Liver (tissue), 9 donors: Measurements from ENCODE around the gene THAP10. TPM values are rescaled to one million over a fixed set of nuclear protein-coding genes. Genes with fewer than 3 reads are reported as not detected.

Experiments used
- DNase-seq: peaks from one replicate; pipeline ENCODE4 v3.0.0-alpha.2; 2017; ENCODE audit warnings: low spot score
- H3K27ac ChIP-seq, 2 donors: one replicate each; pipeline ENCODE4 v1.7.0; 2013; ENCODE audit warnings: inconsistent platforms in 2 of 2, low read length in 2 of 2, control low read depth in 1 of 2, low read depth in 1 of 2, mild to moderate bottlenecking in 1 of 2
- H3K27me3 ChIP-seq, 4 donors: one replicate each; pipeline versions ENCODE4 v1.6.1 to v1.7.0; 2013; ENCODE audit warnings: low read length in 3 of 4, inconsistent platforms in 1 of 4, mild to moderate bottlenecking in 1 of 4, moderate library complexity in 1 of 4; ENCODE audit not compliant: control insufficient read depth in 4 of 4, insufficient read depth in 4 of 4
- H3K36me3 ChIP-seq, 4 donors: one replicate each; pipeline versions ENCODE4 v1.6.1 to v1.7.0; 2013; ENCODE audit warnings: low read length in 3 of 4, mild to moderate bottlenecking in 3 of 4, low read depth in 1 of 4, moderate library complexity in 1 of 4; ENCODE audit not compliant: control insufficient read depth in 4 of 4, insufficient read depth in 3 of 4
- H3K4me1 ChIP-seq, 4 donors: one replicate each; pipeline versions ENCODE4 v1.6.1 to v1.7.0; 2013; ENCODE audit warnings: low read length in 3 of 4, mild to moderate bottlenecking in 3 of 4, moderate library complexity in 1 of 4; ENCODE audit not compliant: control insufficient read depth in 4 of 4, insufficient read depth in 4 of 4
- H3K4me3 ChIP-seq, 3 donors: one replicate each; pipeline versions ENCODE4 v1.6.1 to v1.7.0; 2013; ENCODE audit warnings: low read length in 3 of 3, control low read depth in 1 of 3, low read depth in 1 of 3, mild to moderate bottlenecking in 1 of 3
- H3K9ac ChIP-seq, 2 donors: one replicate each; pipeline ENCODE4 v1.7.0; 2013; ENCODE audit warnings: low read length in 2 of 2, mild to moderate bottlenecking in 2 of 2, moderate library complexity in 2 of 2, control low read depth in 1 of 2, low read depth in 1 of 2
- H3K9me3 ChIP-seq, 4 donors: one replicate each; pipeline versions ENCODE4 v1.6.1 to v1.7.0; 2013; ENCODE audit warnings: low read length in 3 of 4; ENCODE audit not compliant: control insufficient read depth in 4 of 4
- ATF3 ChIP-seq: IDR thresholded peaks from 2 replicates; pipeline ENCODE4 v1.6.1; 2016; ENCODE audit warnings: antibody characterized with exemption
- CTCF ChIP-seq: fragments of 150-350 bp; IDR thresholded peaks from 2 replicates; pipeline ENCODE4 v1.5.1; 2017; ENCODE audit warnings: improper control_type of control experiment, low read depth, low read length; ENCODE audit not compliant: missing input control
- EGR1 ChIP-seq, 2 donors: IDR thresholded peaks; 2 replicates each; pipeline ENCODE4 v1.6.1; 2016 to 2018; ENCODE audit warnings: antibody characterized with exemption in 2 of 2, low read depth in 2 of 2
- FOXA1 ChIP-seq: IDR thresholded peaks from 2 replicates; pipeline ENCODE4 v1.6.1; 2016; ENCODE audit warnings: antibody characterized with exemption
- FOXA2 ChIP-seq: IDR thresholded peaks from 2 replicates; pipeline ENCODE4 v1.6.1; 2016; ENCODE audit warnings: antibody characterized with exemption
- GABPA ChIP-seq, 2 donors: IDR thresholded peaks in 1 of 2; conservative IDR thresholded peaks in 1 of 2; 2 replicates each; pipeline ENCODE4 v1.6.1; 2016; ENCODE audit warnings: antibody characterized with exemption in 2 of 2, mild to moderate bottlenecking in 1 of 2, moderate library complexity in 1 of 2
- HNF4A ChIP-seq, 2 donors: conservative IDR thresholded peaks; 2 replicates each; pipeline ENCODE4 v1.6.1; 2016; ENCODE audit warnings: antibody characterized with exemption in 2 of 2, mild to moderate bottlenecking in 2 of 2
- HNF4G ChIP-seq: IDR thresholded peaks from 2 replicates; pipeline ENCODE4 v1.6.1; 2016; ENCODE audit warnings: antibody characterized with exemption
- JUND ChIP-seq, 2 donors: IDR thresholded peaks; 2 replicates each; pipeline ENCODE4 v1.6.1; 2016; ENCODE audit warnings: antibody characterized with exemption in 2 of 2
- MAX ChIP-seq: IDR thresholded peaks from 2 replicates; pipeline ENCODE4 v1.6.1; 2016; ENCODE audit warnings: antibody characterized with exemption
- NR2F2 ChIP-seq: IDR thresholded peaks from 2 replicates; pipeline ENCODE4 v1.6.1; 2016; ENCODE audit warnings: antibody characterized with exemption
- RAD21 ChIP-seq, 2 donors: IDR thresholded peaks; 2 replicates each; pipeline ENCODE4 v1.6.1; 2016; ENCODE audit warnings: antibody characterized with exemption in 2 of 2, mild to moderate bottlenecking in 2 of 2
- REST ChIP-seq: IDR thresholded peaks from 2 replicates; pipeline ENCODE4 v1.6.1; 2016; ENCODE audit warnings: antibody characterized with exemption, mild to moderate bottlenecking
- RXRA ChIP-seq, 2 donors: IDR thresholded peaks; 2 replicates each; pipeline ENCODE4 v1.6.1; 2017 to 2018; ENCODE audit warnings: antibody characterized with exemption in 2 of 2, mild to moderate bottlenecking in 1 of 2
- SP1 ChIP-seq: IDR thresholded peaks from 2 replicates; pipeline ENCODE4 v1.6.1; 2018; ENCODE audit warnings: antibody characterized with exemption, mild to moderate bottlenecking
- TAF1 ChIP-seq: conservative IDR thresholded peaks from 2 replicates; pipeline ENCODE4 v1.6.1; 2016; ENCODE audit warnings: antibody characterized with exemption, mild to moderate bottlenecking
- YY1 ChIP-seq: IDR thresholded peaks from 2 replicates; pipeline ENCODE4 v1.6.1; 2016; ENCODE audit warnings: antibody characterized with exemption, mild to moderate bottlenecking
- ZBTB33 ChIP-seq: IDR thresholded peaks from 2 replicates; pipeline ENCODE4 v1.6.1; 2016; ENCODE audit warnings: antibody characterized with exemption
- WGBS: extraction: QIAGEN DNeasy Blood & Tissue Kit; methylation state at CpG from one replicate; pipeline ENCODE4 v1.1.7; 2013; 5-methylcytosine and 5-hydroxymethylcytosine counted together
- polyA plus RNA-seq, 2 donors: library from polyadenylated mRNA; stranded (reverse) in 1 of 2; unstranded in 1 of 2; fragments of 200-250 nt in 1 of 2; fragments of >200 nt in 1 of 2; fragmentation: Nextera tagmentation in 1 of 2; extraction: Ambion mirVana in 1 of 2; gene quantifications; one replicate each; pipeline versions ENCODE4 v1.2.1 to v1.2.3, GENCODE V29; 2013 to 2015
- total RNA-seq, 2 donors: library from RNA; depleted of rRNA; stranded (reverse); fragments of >200 nt; gene quantifications; one replicate each; pipeline ENCODE4 v1.2.3, GENCODE V29; 2014
- donor health status: healthy.
- donor health status: healthy.
- donor health status: healthy.
- donor health status: healthy.
- donor health status: healthy.

Gene THAP10
- total and polyA plus RNA-seq, 4 donors = 0.42 to 0.87 (median 0.73) TPM

- no peak for DNase-seq
- H3K27ac ChIP-seq = peak overlapping the region in 1 of 2 donors; percentile 16
- WGBS = 40% methylated on average over 2 of the region's 2 CpGs
- no peaks in the 10 kb centered on the region for H3K27me3 ChIP-seq
- H3K4me3 ChIP-seq = no peak overlapping the region
- no peaks in the 10 kb centered on the region for H3K36me3 ChIP-seq
- peaks cover 2 to 27% (median 23%) of the 10 kb centered on the region in 4 donors for H3K4me1 ChIP-seq
- TF ChIP-seq TAF1 (no peak), SP1 (no peak), GABPA (IDR thresholded peaks at IDR 0.05 in 1 of 2, conservative IDR thresholded peaks at IDR 0.05 in 1 of 2) (no peak), EGR1 (IDR thresholded peaks at IDR 0.05; ENCODE audit: low read depth in 2 of 2) (no peak), NR2F2 (peak; percentile 76), HNF4A (conservative IDR thresholded peaks at IDR 0.05) (peak; percentile 70 to 74), ZBTB33 (no peak), YY1 (no peak), RAD21 (IDR thresholded peaks at IDR 0.05) (peak; percentile 6 to 26), ATF3 (no peak), CTCF (no peak), FOXA2 (no peak), RXRA (IDR thresholded peaks at IDR 0.05) (peak; percentile 77 to 79), JUND (IDR thresholded peaks at IDR 0.05) (no peak), REST (no peak), MAX (no peak), FOXA1 (no peak), HNF4G (no peak)
- peak overlapping the region in 1 of 2 donors; percentile 7 for H3K9ac ChIP-seq
- no peaks in the 10 kb centered on the region for H3K9me3 ChIP-seq
These were observed 15.6 kb downstream of the THAP10 start for GRCh38 chr15:70876683-70877082.
